Ovary (tissue), 9 donors: ENCODE data around the gene HDAC11. TPM values are rescaled to one million over a fixed set of nuclear protein-coding genes. Genes with fewer than 3 reads are reported as not detected.

Experiments used
- DNase-seq, 5 donors: peaks; one replicate each; pipeline ENCODE4 v3.0.0-alpha.2; 2019 to 2020
- H3K27ac ChIP-seq, 2 donors: fragments of 200-600 bp; one replicate each; pipeline versions ENCODE4 v1.5.1 to v1.8.0; 2019 to 2022
- H3K27me3 ChIP-seq: fragments of 200-600 bp; one replicate; pipeline ENCODE4 v1.8.0; 2022
- H3K36me3 ChIP-seq: fragments of 200-600 bp; sonication (generic); one replicate; pipeline ENCODE4 v1.5.1; 2019
- H3K4me1 ChIP-seq: one replicate; pipeline ENCODE4 v1.8.1; 2013; ENCODE audit warnings: mild to moderate bottlenecking, moderate library complexity; ENCODE audit not compliant: insufficient read depth
- H3K4me3 ChIP-seq: fragments of 200-600 bp; sonication (generic); one replicate; pipeline ENCODE4 v1.5.1; 2017
- H3K9me3 ChIP-seq, 2 donors: fragments of 200-600 bp in 1 of 2; sonication (generic) in 1 of 2; one replicate each; pipeline versions ENCODE4 v1.5.1 to v1.8.1; 2013 to 2019; ENCODE audit warnings: mild to moderate bottlenecking in 1 of 2, moderate library complexity in 1 of 2
- CTCF ChIP-seq, 3 donors: fragments of 450-650 bp in 2 of 3; fragments of 200-600 bp in 1 of 3; IDR thresholded peaks; one replicate each; pipeline versions ENCODE4 v1.5.1 to v1.8.0; 2016 to 2022; ENCODE audit warnings: antibody characterized with exemption in 3 of 3, mild to moderate bottlenecking in 1 of 3
- EP300 ChIP-seq: sonication (generic); formaldehyde crosslinking; IDR thresholded peaks from one replicate; pipeline ENCODE4 v1.6.1; 2017; ENCODE audit warnings: antibody characterized with exemption
- POLR2A ChIP-seq: fragments of 450-650 bp; IDR thresholded peaks from one replicate; pipeline ENCODE4 v1.6.1; 2017; ENCODE audit warnings: antibody characterized with exemption, mild to moderate bottlenecking, moderate library complexity
- WGBS, 3 donors: extraction: QIAGEN DNeasy Blood & Tissue Kit in 1 of 3; methylation state at CpG; one replicate each; pipeline versions ENCODE4 v1.1.5 to v1.1.7; 2013 to 2017; 5-methylcytosine and 5-hydroxymethylcytosine counted together
- intact Hi-C, 4 donors: fragments of 100-400 bp; cut with DNase I; formaldehyde crosslinking; loops; one replicate each; pipeline versions ENCODE4 v1.11.0 to v1.15.1; 2022 to 2023
- polyA plus RNA-seq, 2 donors: library from polyadenylated mRNA; stranded (reverse); fragments of 200-250 nt in 1 of 2; fragments of 350-450 nt in 1 of 2; fragmentation: Illumina TruSeq in 1 of 2; extraction: RNeasy Lipid Tissue Mini Kit (QIAGEN cat#74804) in 1 of 2; gene quantifications; one replicate each; pipeline ENCODE4 v1.2.3, GENCODE V29; 2013 to 2014
- total RNA-seq, 7 donors: library from RNA; depleted of rRNA in 2 of 7; stranded (reverse); fragments of >200 nt in 2 of 7; fragmentation: NEBNext Ultra II Directional in 3 of 7; extraction: Animal tissue kit (Norgen Biotek cat#: 25700) in 3 of 7; gene quantifications; one replicate each; pipeline versions ENCODE4 v1.1.0 to v1.2.4, GENCODE V29; 2016 to 2023
- donor health status: DM: no; HTN: no; CAD: no; lungs with moderate emphysema.
- donor health status: DM: no; HTN: no; CAD: no.
- donor health status: Bipolar disorder and iron deficiency.
- donor health status: DM: yes; HTN: yes; CAD: no.
- donor health status: DM: no; HTN: no; CAD: no.
- donor health status: DM: yes; HTN: yes; CAD: no.

The HDAC11 gene
- total and polyA plus RNA-seq, 9 donors, result 6.4 to 27.1 (median 19.6) TPM

GRCh38 chr3:13533885-13534301, 53.8 kb downstream of the HDAC11 start:
- DNase-seq, result no peak
- intact Hi-C loops, result no loop called here
- Histone ChIP-seq H3K9me3 (no peaks in the 10 kb centered on the region), H3K27me3 (no peaks in the 10 kb centered on the region), H3K27ac (no peak overlapping the region), H3K36me3 (no peaks in the 10 kb centered on the region), H3K4me1 (no peaks in the 10 kb centered on the region), H3K4me3 (no peak overlapping the region)
- 88 to 90% (median 88%) methylated on average over 8 of the region's 8 CpGs for whole genome bisulfite sequencing, 3 donors
- no peak for TF ChIP-seq EP300
- no peak for TF ChIP-seq CTCF (IDR thresholded peaks at IDR 0.05)
- no peak for TF ChIP-seq POLR2A

GRCh38 chr3:13535526-13535875, 55.4 kb downstream of the HDAC11 start:
- TF ChIP-seq CTCF (IDR thresholded peaks at IDR 0.05), result no peak
- no peak for TF ChIP-seq POLR2A
- no peak for TF ChIP-seq EP300
- 80 to 89% (median 87%) methylated on average over 10 of the region's 10 CpGs for WGBS, 3 donors
- no peaks in the 10 kb centered on the region for H3K4me1 ChIP-seq
- no peaks in the 10 kb centered on the region for H3K27me3 ChIP-seq
- no peak overlapping the region for H3K27ac ChIP-seq
- no peak for DNase-seq
- H3K36me3 ChIP-seq, result no peaks in the 10 kb centered on the region
- intact Hi-C loops, result no loop called here
- H3K4me3 ChIP-seq, result no peak overlapping the region
- H3K9me3 ChIP-seq, result no peaks in the 10 kb centered on the region

- Histone ChIP-seq H3K36me3 (no peaks in the 10 kb centered on the region), H3K27ac (no peak overlapping the region), H3K4me1 (no peaks in the 10 kb centered on the region), H3K9me3 (no peaks in the 10 kb centered on the region), H3K27me3 (no peaks in the 10 kb centered on the region), H3K4me3 (no peak overlapping the region)
- DNase-seq, result peak in 1 of 5 donors; percentile 21
- intact Hi-C loops, result no loop called here
- 59 to 67% (median 66%) methylated on average over 7 to 9 of the region's 9 CpGs for WGBS, 3 donors
- TF ChIP-seq CTCF (IDR thresholded peaks at IDR 0.05), result no peak
These were observed 55.8 kb downstream of the HDAC11 start for GRCh38 chr3:13535905-13536304.

- H3K9me3 ChIP-seq, result no peaks in the 10 kb centered on the region
- H3K36me3 ChIP-seq, result no peaks in the 10 kb centered on the region
- no peak for TF ChIP-seq EP300
- no peak for TF ChIP-seq POLR2A
- no peak for TF ChIP-seq CTCF (IDR thresholded peaks at IDR 0.05)
- H3K4me3 ChIP-seq, result no peak overlapping the region
- no peaks in the 10 kb centered on the region for H3K4me1 ChIP-seq
- DNase-seq, result no peak
- H3K27ac ChIP-seq, result no peak overlapping the region
- WGBS, 3 donors, result 81 to 88% (median 82%) methylated on average over 3 of the region's 3 CpGs
- H3K27me3 ChIP-seq, result no peaks in the 10 kb centered on the region
- intact Hi-C loops, result no loop called here
These were observed 56.3 kb downstream of the HDAC11 start for GRCh38 chr3:13536432-13536831.

- H3K4me3 ChIP-seq, result no peak overlapping the region
- DNase-seq, result no peak
- no peaks in the 10 kb centered on the region for H3K27me3 ChIP-seq
- 17 to 29% (median 18%) methylated on average over 8 of the region's 8 CpGs for WGBS, 3 donors
- H3K9me3 ChIP-seq, result no peaks in the 10 kb centered on the region
- no peaks in the 10 kb centered on the region for H3K4me1 ChIP-seq
- TF ChIP-seq POLR2A, result no peak
- TF ChIP-seq EP300, result no peak
- TF ChIP-seq CTCF (IDR thresholded peaks at IDR 0.05), result no peak
- no peak overlapping the region for H3K27ac ChIP-seq
- intact Hi-C loops, result no loop called here
- H3K36me3 ChIP-seq, result no peaks in the 10 kb centered on the region
These were observed 56.7 kb downstream of the HDAC11 start for GRCh38 chr3:13536832-13537231.
